Coronary artery (tissue), 2 donors: ENCODE results near the gene SESN3.

Experiments
- DNase-seq: peaks from one replicate; pipeline ENCODE4 v3.0.0-alpha.2; 2017; ENCODE audit warnings: low spot score
- H3K27ac ChIP-seq, 2 donors: fragments of 200-600 bp; sonication (generic); one replicate each; pipeline ENCODE4 v1.5.1; 2016 to 2019
- H3K4me3 ChIP-seq: fragments of 200-600 bp; sonication (generic); 2 replicates; pipeline ENCODE4 v1.5.1; 2016; ENCODE audit warnings: mild to moderate bottlenecking, moderate library complexity
- CTCF ChIP-seq: fragments of 200-600 bp; sonication (generic); IDR thresholded peaks from one replicate; pipeline ENCODE4 v1.5.1; 2019; ENCODE audit warnings: antibody characterized with exemption

The SESN3 gene

GRCh38 chr11:95152876-95153856, 77.8 kb downstream of the SESN3 start:
- DNase-seq, result no peak
- peak overlapping the region; percentile 52 for H3K4me3 ChIP-seq
- TF ChIP-seq CTCF, result no peak
- no peak overlapping the region for H3K27ac ChIP-seq

GRCh38 chr11:95150956-95151684, 79.9 kb downstream of the SESN3 start:
- DNase-seq, result peak; percentile 92
- H3K27ac ChIP-seq, result peak overlapping the region; percentile 90 to 94
- H3K4me3 ChIP-seq, result peak overlapping the region; percentile 76
- TF ChIP-seq CTCF, result peak; percentile 70

GRCh38 chr11:95149651-95150364, 81.2 kb downstream of the SESN3 start:
- TF ChIP-seq CTCF, result no peak
- no peak for DNase-seq
- H3K27ac ChIP-seq, result peak overlapping the region; percentile 90 to 94
- H3K4me3 ChIP-seq, result peak overlapping the region; percentile 76

- peak overlapping the region in 1 of 2 donors; percentile 94 for H3K27ac ChIP-seq
- no peak overlapping the region for H3K4me3 ChIP-seq
- DNase-seq, result no peak
- no peak for TF ChIP-seq CTCF
These were observed 82.1 kb downstream of the SESN3 start for GRCh38 chr11:95148938-95149337.

GRCh38 chr11:95148406-95148805, 82.6 kb downstream of the SESN3 start:
- no peak for DNase-seq
- TF ChIP-seq CTCF, result no peak
- H3K4me3 ChIP-seq, result no peak overlapping the region
- H3K27ac ChIP-seq, result peak overlapping the region in 1 of 2 donors; percentile 94

- no peak for DNase-seq
- no peak for TF ChIP-seq CTCF
- Histone ChIP-seq H3K4me3 (no peak overlapping the region), H3K27ac (peak overlapping the region in 1 of 2 donors; percentile 94)
These were observed 83.6 kb downstream of the SESN3 start for GRCh38 chr11:95147364-95147905.
